Neural progenitor cell (in vitro differentiated cells): ENCODE measurements around the gene PDCD11. TPM values are rescaled to one million over a fixed set of nuclear protein-coding genes. Genes with fewer than 3 reads are reported as not detected.

Experiments
- DNase-seq: peaks from one replicate; pipeline ENCODE4 v3.0.0-alpha.2; 2016; ENCODE audit warnings: low spot score
- H2AFZ ChIP-seq: fragments of 200-600 bp; sonication (generic); replicated peaks from 2 replicates; pipeline ENCODE4 v1.6.1; 2016; ENCODE audit warnings: antibody characterized with exemption
- H3F3A ChIP-seq: fragments of 200-600 bp; sonication (generic); 2 replicates; pipeline ENCODE4 v1.6.1; 2016; ENCODE audit warnings: antibody characterized with exemption, low read depth
- H3K27ac ChIP-seq: fragments of 200-600 bp; sonication (generic); 2 replicates; pipeline ENCODE4 v1.5.1; 2016; ENCODE audit warnings: mild to moderate bottlenecking
- H3K27me3 ChIP-seq: fragments of 200-600 bp; sonication (generic); 2 replicates; pipeline ENCODE4 v1.6.1; 2016; ENCODE audit warnings: mild to moderate bottlenecking, moderate library complexity
- H3K36me3 ChIP-seq: fragments of 200-600 bp; sonication (generic); 2 replicates; pipeline ENCODE4 v1.5.1; 2016
- H3K4me1 ChIP-seq: fragments of 200-600 bp; sonication (generic); 2 replicates; pipeline ENCODE4 v1.6.1; 2016; ENCODE audit warnings: mixed run types
- H3K4me2 ChIP-seq: fragments of 200-600 bp; sonication (generic); 2 replicates; pipeline ENCODE4 v1.6.1; 2016
- H3K4me3 ChIP-seq: fragments of 200-600 bp; sonication (generic); 2 replicates; pipeline ENCODE4 v1.5.1; 2016
- H3K79me2 ChIP-seq: fragments of 200-600 bp; sonication (generic); 2 replicates; pipeline ENCODE4 v1.6.1; 2016; ENCODE audit warnings: low read depth
- H3K9ac ChIP-seq: fragments of 200-600 bp; sonication (generic); 2 replicates; pipeline ENCODE4 v1.6.1; 2016
- H3K9me3 ChIP-seq: fragments of 200-600 bp; sonication (generic); 2 replicates; pipeline ENCODE4 v1.5.1; 2016; ENCODE audit warnings: low read depth
- H4K20me1 ChIP-seq: fragments of 200-600 bp; sonication (generic); 2 replicates; pipeline ENCODE4 v1.6.1; 2016; ENCODE audit warnings: low read depth
- H3K27ac Mint-ChIP-seq: 3 replicates; pipeline ENCODE4 v1.8.0; 2021; ENCODE audit warnings: mixed read lengths
- H3K27me3 Mint-ChIP-seq: 2 replicates; pipeline ENCODE4 v1.8.0; 2022; ENCODE audit warnings: low read depth, mild to moderate bottlenecking, inconsistent platforms, moderate library complexity, mixed read lengths; ENCODE audit not compliant: insufficient read depth
- H3K36me3 Mint-ChIP-seq: 3 replicates; pipeline ENCODE4 v1.8.0; 2021; ENCODE audit warnings: mixed read lengths
- H3K4me1 Mint-ChIP-seq: 3 replicates; pipeline ENCODE4 v1.8.0; 2021; ENCODE audit warnings: mixed read lengths
- H3K4me3 Mint-ChIP-seq: 3 replicates; pipeline ENCODE4 v1.8.0; 2021; ENCODE audit warnings: mild to moderate bottlenecking, moderate library complexity, mixed read lengths
- H3K9me3 Mint-ChIP-seq: 3 replicates; pipeline ENCODE4 v1.8.0; 2020; ENCODE audit warnings: mixed read lengths
- EZH2 ChIP-seq: fragments of 200-600 bp; sonication (generic); IDR thresholded peaks from 2 replicates; pipeline ENCODE4 v1.6.1; 2017; ENCODE audit warnings: antibody characterized with exemption, mild to moderate bottlenecking, moderate library complexity
- EZH2phosphoT487 ChIP-seq: fragments of 200-600 bp; sonication (generic); IDR thresholded peaks from 2 replicates; pipeline ENCODE4 v1.6.1; 2017; ENCODE audit warnings: antibody characterized with exemption
- total RNA-seq: library from RNA; depleted of rRNA; stranded (reverse); fragments of >200 nt; gene quantifications from 2 replicates; pipeline ENCODE4 v1.2.3, GENCODE V29; 2015; ENCODE audit warnings: low replicate concordance
- TF ChIP-seq, protein P1 (sequence below): fragments of 200-600 bp; sonication (generic); IDR thresholded peaks from 2 replicates; pipeline ENCODE4 v1.5.1; 2017; ENCODE audit warnings: antibody characterized with exemption, mild to moderate bottlenecking

PDCD11 gene
- total RNA-seq, 1 donor from 2014 or later = 42.8 TPM

DNA sequence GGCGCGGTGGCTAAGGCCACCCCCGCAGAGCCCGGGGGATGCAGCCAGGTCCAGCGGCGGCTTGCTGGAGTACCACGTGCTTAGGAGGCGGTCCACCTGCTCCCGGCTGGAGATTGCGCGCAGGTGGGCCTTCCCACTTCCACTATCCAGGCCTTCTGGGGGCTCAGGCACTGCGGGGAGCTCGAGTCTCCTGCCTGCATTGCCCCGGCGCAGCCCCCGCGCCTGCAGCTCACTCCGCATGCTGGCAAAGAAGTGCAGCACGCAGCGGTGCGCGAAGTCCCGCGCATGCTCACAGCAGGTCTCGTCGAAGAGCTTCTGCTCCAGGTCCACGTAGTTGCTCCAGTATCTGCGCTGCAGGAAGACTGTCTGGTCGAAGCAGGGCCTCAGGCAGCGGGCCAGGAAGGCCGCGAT lies 76.8 kb downstream of the PDCD11 start:
- H3K79me2 ChIP-seq = no peaks in the 10 kb centered on the region
- Mint-ChIP-seq H3K9me3 (no peaks in the 10 kb centered on the region), H3K4me1 (peaks cover 7% of the 10 kb centered on the region), H3K27ac (no peak overlapping the region), H3K36me3 (no peaks in the 10 kb centered on the region), H3K27me3 (peaks cover 2% of the 10 kb centered on the region), H3K4me3 (no peak overlapping the region)
- no peak overlapping the region for H3K4me3 ChIP-seq
- TF ChIP-seq EZH2phosphoT487 (no peak), EZH2 (no peak)
- TF ChIP-seq, protein P1, sequence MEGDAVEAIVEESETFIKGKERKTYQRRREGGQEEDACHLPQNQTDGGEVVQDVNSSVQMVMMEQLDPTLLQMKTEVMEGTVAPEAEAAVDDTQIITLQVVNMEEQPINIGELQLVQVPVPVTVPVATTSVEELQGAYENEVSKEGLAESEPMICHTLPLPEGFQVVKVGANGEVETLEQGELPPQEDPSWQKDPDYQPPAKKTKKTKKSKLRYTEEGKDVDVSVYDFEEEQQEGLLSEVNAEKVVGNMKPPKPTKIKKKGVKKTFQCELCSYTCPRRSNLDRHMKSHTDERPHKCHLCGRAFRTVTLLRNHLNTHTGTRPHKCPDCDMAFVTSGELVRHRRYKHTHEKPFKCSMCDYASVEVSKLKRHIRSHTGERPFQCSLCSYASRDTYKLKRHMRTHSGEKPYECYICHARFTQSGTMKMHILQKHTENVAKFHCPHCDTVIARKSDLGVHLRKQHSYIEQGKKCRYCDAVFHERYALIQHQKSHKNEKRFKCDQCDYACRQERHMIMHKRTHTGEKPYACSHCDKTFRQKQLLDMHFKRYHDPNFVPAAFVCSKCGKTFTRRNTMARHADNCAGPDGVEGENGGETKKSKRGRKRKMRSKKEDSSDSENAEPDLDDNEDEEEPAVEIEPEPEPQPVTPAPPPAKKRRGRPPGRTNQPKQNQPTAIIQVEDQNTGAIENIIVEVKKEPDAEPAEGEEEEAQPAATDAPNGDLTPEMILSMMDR = no peak
- H3K4me1 ChIP-seq = peaks cover 7% of the 10 kb centered on the region
- H3K9ac ChIP-seq = no peak overlapping the region
- no peak overlapping the region for H2AFZ ChIP-seq
- no peak overlapping the region for H3K4me2 ChIP-seq
- no peaks in the 10 kb centered on the region for H3K27me3 ChIP-seq
- no peaks in the 10 kb centered on the region for H3K36me3 ChIP-seq
- no peaks in the 10 kb centered on the region for H4K20me1 ChIP-seq
- DNase-seq = no peak
- H3K9me3 ChIP-seq = no peaks in the 10 kb centered on the region
- H3F3A ChIP-seq = peaks cover 2% of the 10 kb centered on the region
- H3K27ac ChIP-seq = no peak overlapping the region

DNA sequence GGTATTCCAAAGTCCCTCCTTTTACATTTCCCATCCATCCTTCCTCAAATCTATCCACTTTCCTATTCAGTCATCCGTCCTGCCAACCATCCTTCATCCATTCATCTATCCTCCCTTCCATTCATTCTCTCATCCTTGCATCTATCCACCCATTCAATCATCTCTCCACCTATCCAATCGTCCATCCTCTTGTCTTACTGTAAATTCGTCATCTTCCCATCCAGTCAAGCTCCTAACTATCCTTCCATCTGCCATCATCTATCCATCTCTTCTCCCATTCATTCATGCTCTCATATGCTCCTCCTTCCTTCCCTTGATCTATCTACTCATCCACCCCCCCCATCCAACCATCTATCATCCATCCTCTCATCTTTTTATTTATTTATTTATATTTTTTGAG lies 77.7 kb downstream of the PDCD11 start:
- DNase-seq = no peak
- Histone ChIP-seq H3K9me3 (no peaks in the 10 kb centered on the region), H2AFZ (no peak overlapping the region), H3K9ac (no peak overlapping the region), H3K79me2 (no peaks in the 10 kb centered on the region), H3K4me2 (no peak overlapping the region), H3F3A (peaks cover 2% of the 10 kb centered on the region), H4K20me1 (no peaks in the 10 kb centered on the region), H3K4me1 (peaks cover 7% of the 10 kb centered on the region), H3K4me3 (no peak overlapping the region), H3K36me3 (no peaks in the 10 kb centered on the region), H3K27ac (no peak overlapping the region), H3K27me3 (no peaks in the 10 kb centered on the region)
- H3K36me3 Mint-ChIP-seq = no peaks in the 10 kb centered on the region
- H3K27ac Mint-ChIP-seq = no peak overlapping the region
- H3K9me3 Mint-ChIP-seq = no peaks in the 10 kb centered on the region
- TF ChIP-seq, protein P1 = no peak
- TF ChIP-seq EZH2 (no peak), EZH2phosphoT487 (no peak)
- peaks cover 2% of the 10 kb centered on the region for H3K27me3 Mint-ChIP-seq
- peaks cover 7% of the 10 kb centered on the region for H3K4me1 Mint-ChIP-seq
- no peak overlapping the region for H3K4me3 Mint-ChIP-seq

DNA sequence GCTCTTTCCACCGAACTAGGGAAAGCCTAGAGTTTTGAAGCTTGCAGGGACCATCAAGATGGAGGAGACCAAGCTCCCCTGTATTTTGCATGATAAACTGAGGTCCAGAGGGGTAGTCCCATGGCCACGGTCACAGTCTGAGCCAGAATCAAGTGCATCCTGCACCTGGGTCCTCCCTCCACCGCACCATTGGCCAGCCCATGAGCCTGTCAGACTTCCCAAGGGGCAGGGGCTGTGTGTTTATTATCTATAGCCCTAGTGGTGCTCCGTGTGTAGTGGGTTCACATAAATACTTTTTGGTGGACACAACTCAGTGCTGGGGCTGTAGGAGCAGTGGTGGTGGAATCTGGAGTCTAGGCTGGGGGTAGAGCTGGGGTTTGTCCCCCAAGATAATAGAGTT lies 79.0 kb downstream of the PDCD11 start:
- H3K9me3 ChIP-seq = no peaks in the 10 kb centered on the region
- H3K4me1 Mint-ChIP-seq = peaks cover 7% of the 10 kb centered on the region
- no peak overlapping the region for H3K27ac ChIP-seq
- H3F3A ChIP-seq = peaks cover 2% of the 10 kb centered on the region
- no peaks in the 10 kb centered on the region for H4K20me1 ChIP-seq
- H3K4me2 ChIP-seq = no peak overlapping the region
- H3K79me2 ChIP-seq = no peaks in the 10 kb centered on the region
- no peak overlapping the region for H3K4me3 Mint-ChIP-seq
- no peak overlapping the region for H3K9ac ChIP-seq
- no peak overlapping the region for H2AFZ ChIP-seq
- peaks cover 7% of the 10 kb centered on the region for H3K4me1 ChIP-seq
- no peaks in the 10 kb centered on the region for H3K27me3 ChIP-seq
- H3K36me3 Mint-ChIP-seq = no peaks in the 10 kb centered on the region
- peaks cover under 1% of the 10 kb centered on the region for H3K27me3 Mint-ChIP-seq
- no peak overlapping the region for H3K27ac Mint-ChIP-seq
- no peaks in the 10 kb centered on the region for H3K9me3 Mint-ChIP-seq
- DNase-seq = no peak
- no peak overlapping the region for H3K4me3 ChIP-seq
- no peaks in the 10 kb centered on the region for H3K36me3 ChIP-seq
- TF ChIP-seq, protein P1 = no peak
- no peak for TF ChIP-seq EZH2phosphoT487
- TF ChIP-seq EZH2 = no peak
